Measurements from ENCODE around the gene BBS9. TPM values are rescaled to one million over a fixed set of nuclear protein-coding genes. Genes with fewer than 3 reads are reported as not detected.

The BBS9 gene
- total and polyA plus RNA-seq, 3 donors from 2014 or later: 39.3 to 55.7 (median 53.3) TPM

- 66 to 81% methylated on average over 2 of the region's 2 CpGs for WGBS, 2 donors
- TF ChIP-seq POLR2A (IDR thresholded peaks at IDR 0.05) (no peak), CTCF (IDR thresholded peaks at IDR 0.05) (no peak)
- intact Hi-C loops (cut with DNase I; ENCODE audit: low total_unique reads): no loop called here
- H3K36me3 ChIP-seq (ENCODE audit: low read depth, missing control alignments): no peaks in the 10 kb centered on the region
- no peak for DNase-seq
- no peaks in the 10 kb centered on the region for H3K4me1 ChIP-seq
- no peak overlapping the region for H3K4me3 ChIP-seq
- no peaks in the 10 kb centered on the region for H3K27me3 ChIP-seq
- H3K27ac ChIP-seq: no peak overlapping the region
- H3K9me3 ChIP-seq: no peaks in the 10 kb centered on the region
Observed at GRCh38 chr7:33196221-33196620, 66.9 kb downstream of the BBS9 start.

DNA sequence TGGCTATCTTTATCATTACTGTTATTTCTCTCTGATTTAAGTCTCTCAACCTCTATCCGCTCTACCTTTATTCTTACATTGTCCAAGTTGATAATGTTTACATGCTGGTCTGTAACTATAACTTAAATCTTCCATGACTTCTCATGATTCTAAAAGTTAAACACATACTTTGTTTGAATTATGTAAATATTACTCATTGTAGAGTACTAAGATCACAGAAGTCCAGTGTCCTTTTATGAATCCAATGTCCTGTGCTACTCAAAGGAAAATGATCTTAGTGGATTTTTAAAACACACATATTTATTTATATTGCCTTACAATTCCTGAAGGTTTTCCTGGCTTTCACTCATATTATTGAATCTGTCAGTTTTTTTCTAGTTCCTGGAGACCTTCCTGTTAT is 70.9 kb downstream of the BBS9 start:
- Histone ChIP-seq H3K9me3 (no peaks in the 10 kb centered on the region), H3K27ac (no peak overlapping the region), H3K27me3 (no peaks in the 10 kb centered on the region), H3K4me3 (no peak overlapping the region), H3K4me1 (no peaks in the 10 kb centered on the region), H3K36me3 (ENCODE audit: low read depth, missing control alignments) (no peaks in the 10 kb centered on the region)
- intact Hi-C loops (cut with DNase I; ENCODE audit: low total_unique reads): no loop called here
- TF ChIP-seq POLR2A (IDR thresholded peaks at IDR 0.05): no peak
- 96 to 98% methylated on average over 1 of the region's 1 CpG for WGBS, 2 donors
- no peak for DNase-seq

- intact Hi-C loops (cut with DNase I; ENCODE audit: low total_unique reads): no loop called here
Observed at GRCh38 chr7:33201821-33202220, 72.5 kb downstream of the BBS9 start.

DNA sequence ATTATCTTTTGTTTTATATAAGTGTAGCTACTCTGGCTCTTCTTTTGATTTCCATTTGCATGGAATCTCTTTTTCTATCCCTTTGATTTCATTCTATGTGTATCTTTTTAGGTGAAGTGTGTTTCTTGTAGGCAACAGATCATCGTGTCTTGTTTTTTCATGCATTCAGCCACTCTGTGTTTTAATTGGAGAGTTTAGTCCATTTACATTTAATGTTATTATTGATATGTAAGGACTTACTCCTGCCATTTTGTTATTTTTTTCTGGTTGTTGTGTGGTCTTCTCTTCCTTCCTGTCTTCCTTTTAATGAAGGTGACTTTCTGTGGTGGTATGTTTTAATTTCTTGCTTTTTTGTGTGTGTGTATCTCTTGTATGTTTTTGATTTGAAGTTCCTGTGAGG is 81.6 kb downstream of the BBS9 start:
- 95 to 100% methylated on average over 1 of the region's 1 CpG for WGBS, 2 donors
- H3K9me3 ChIP-seq: peaks cover 3% of the 10 kb centered on the region
- H3K36me3 ChIP-seq (ENCODE audit: low read depth, missing control alignments): no peaks in the 10 kb centered on the region
- TF ChIP-seq POLR2A (IDR thresholded peaks at IDR 0.05): no peak
- TF ChIP-seq CTCF (IDR thresholded peaks at IDR 0.05): no peak
- H3K27ac ChIP-seq: no peak overlapping the region
- H3K4me3 ChIP-seq: no peak overlapping the region
- no peak for DNase-seq
- no peaks in the 10 kb centered on the region for H3K27me3 ChIP-seq
- intact Hi-C loops (cut with DNase I; ENCODE audit: low total_unique reads): no loop called here
- no peaks in the 10 kb centered on the region for H3K4me1 ChIP-seq

More at GRCh38 chr7:33201821-33202220, 72.5 kb downstream of the BBS9 start:
- TF ChIP-seq POLR2A (IDR thresholded peaks at IDR 0.05) (no peak), CTCF (IDR thresholded peaks at IDR 0.05) (no peak)
- Histone ChIP-seq H3K27ac (no peak overlapping the region), H3K27me3 (no peaks in the 10 kb centered on the region), H3K4me3 (no peak overlapping the region), H3K4me1 (no peaks in the 10 kb centered on the region), H3K9me3 (no peaks in the 10 kb centered on the region), H3K36me3 (ENCODE audit: low read depth, missing control alignments) (no peaks in the 10 kb centered on the region)
- WGBS, 2 donors: 94 to 100% methylated on average over 2 of the region's 2 CpGs
- no peak for DNase-seq

DNA sequence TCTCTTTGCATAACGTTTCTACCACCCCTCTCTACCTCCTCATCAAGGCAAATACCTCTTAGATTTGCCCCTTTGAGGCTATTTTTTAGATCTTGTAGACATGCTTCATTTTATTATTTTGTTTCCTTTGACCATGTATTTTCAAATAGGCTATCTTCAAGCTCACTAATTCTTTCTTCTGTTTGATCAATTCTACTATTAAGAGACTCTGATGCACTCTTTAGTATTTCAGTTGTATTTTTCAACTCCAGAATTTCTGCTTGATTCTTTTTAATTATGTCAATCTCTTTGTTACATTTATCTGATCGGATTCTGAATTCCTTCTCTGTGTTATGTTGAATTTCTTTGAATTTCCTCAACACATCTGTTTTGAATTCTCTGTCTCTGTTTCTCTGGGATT is 82.8 kb downstream of the BBS9 start:
- no peak for DNase-seq
- Histone ChIP-seq H3K27me3 (no peaks in the 10 kb centered on the region), H3K4me3 (no peak overlapping the region), H3K4me1 (no peaks in the 10 kb centered on the region), H3K9me3 (peaks cover 3% of the 10 kb centered on the region), H3K27ac (no peak overlapping the region), H3K36me3 (ENCODE audit: low read depth, missing control alignments) (no peaks in the 10 kb centered on the region)
- intact Hi-C loops (cut with DNase I; ENCODE audit: low total_unique reads): no loop called here
- TF ChIP-seq CTCF (IDR thresholded peaks at IDR 0.05): no peak
- no peak for TF ChIP-seq POLR2A (IDR thresholded peaks at IDR 0.05)
- 90 to 94% methylated on average over 2 of the region's 2 CpGs for WGBS, 2 donors

All from testis (tissue), 3 donors.